Raji (cell line): ENCODE data around the gene ARNT2.

Source experiments
- POLR2A ChIP-seq: IDR thresholded peaks from 2 replicates; pipeline ENCODE4 v1.6.1; 2011; ENCODE audit warnings: low read depth, low read length, control low read depth; ENCODE audit not compliant: insufficient read depth

The ARNT2 gene

GRCh38 chr15:80431635-80432344 lies 27.6 kb downstream of the ARNT2 start:
- TF ChIP-seq POLR2A: no peak

- no peak for TF ChIP-seq POLR2A
Observed at GRCh38 chr15:80432345-80432702, 28.1 kb downstream of the ARNT2 start.

DNA sequence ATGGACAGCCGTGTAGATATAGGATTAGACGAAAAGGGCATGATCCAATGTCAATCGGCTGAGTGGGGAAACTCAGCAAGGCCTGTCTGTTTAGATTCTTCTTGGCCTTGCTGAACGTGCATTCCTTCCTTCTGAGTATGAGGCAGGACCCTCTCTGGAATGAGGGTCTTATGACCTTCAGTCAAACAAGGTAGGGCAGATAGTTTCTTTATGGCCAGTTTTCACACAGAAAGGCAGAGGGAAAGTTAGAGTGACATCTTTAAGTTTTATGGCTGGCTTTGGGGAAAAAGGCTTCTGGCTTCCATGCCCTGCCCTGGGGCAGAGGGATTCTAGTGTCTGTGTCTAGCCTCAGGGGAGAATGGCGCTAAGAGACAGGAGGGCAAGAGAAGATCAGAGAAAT lies 29.7 kb downstream of the ARNT2 start:
- no peak for TF ChIP-seq POLR2A

- TF ChIP-seq POLR2A: no peak
Observed at GRCh38 chr15:80434926-80435720, 30.9 kb downstream of the ARNT2 start.

DNA sequence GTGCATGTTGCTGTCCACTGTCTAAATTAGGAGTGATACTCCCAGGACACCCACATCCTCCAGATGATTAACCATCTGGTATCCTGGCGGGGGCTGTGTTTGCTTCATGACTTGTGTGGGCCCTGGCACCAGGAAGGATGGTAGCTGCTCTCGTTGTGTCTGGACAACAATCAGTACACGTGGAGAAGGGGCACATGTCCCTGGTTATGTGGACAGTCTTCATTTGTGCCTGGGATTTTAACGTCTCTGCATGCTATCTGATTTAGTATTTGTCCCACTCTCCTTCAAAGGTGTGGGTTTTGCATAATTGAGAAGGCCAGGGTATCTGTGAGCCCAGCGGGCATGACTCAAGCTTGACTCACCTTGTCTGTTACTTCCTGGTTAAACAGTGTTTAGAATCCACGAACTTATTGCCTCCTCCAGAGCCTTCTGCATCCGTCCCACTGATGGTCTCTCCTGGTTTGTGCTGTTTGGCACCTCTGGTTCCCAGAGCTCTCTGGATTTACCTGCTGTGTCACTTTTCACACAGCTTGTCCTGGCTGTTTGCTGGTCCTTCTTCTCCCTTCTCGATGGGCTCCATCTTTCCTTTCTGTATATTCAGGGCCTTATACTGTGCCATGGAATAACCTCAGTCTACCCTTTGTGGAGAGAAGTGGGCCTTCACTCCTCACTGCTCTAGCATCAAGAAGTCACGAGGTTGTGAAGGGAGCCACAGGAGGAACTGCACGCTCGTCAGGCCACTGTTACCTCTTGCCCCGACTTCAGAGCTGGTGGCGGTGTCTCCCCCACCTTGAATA lies 32.5 kb downstream of the ARNT2 start:
- no peak for TF ChIP-seq POLR2A

DNA sequence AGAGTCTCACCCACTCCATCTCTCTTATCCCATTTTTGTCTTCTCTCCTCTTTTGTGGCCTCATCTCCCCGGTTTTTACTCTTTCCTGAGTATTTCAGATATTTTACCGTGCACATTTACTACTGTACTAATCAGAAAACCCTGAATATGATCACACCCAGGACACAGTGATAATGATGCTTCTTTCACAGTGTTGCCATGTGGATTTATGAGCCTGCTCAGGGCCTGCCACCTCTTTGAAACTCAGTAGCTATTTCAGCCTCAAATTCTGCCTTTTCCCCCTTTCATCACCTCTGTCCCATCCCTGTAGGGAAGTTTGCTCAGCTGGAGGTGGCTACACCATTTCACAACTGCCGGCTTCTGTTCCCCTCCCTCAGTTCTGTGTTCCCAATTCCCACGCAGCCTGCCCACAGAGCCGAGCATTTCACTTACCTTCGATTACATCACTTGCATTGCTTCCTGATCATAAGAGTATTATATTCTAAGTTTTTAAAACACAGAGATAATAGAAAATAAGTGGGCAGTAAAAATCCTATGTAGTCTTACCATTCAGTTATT lies 33.2 kb downstream of the ARNT2 start:
- TF ChIP-seq POLR2A: no peak

GRCh38 chr15:80439140-80439539 lies 35.0 kb downstream of the ARNT2 start:
- no peak for TF ChIP-seq POLR2A

GRCh38 chr15:80440024-80440423 lies 35.8 kb downstream of the ARNT2 start:
- no peak for TF ChIP-seq POLR2A

DNA sequence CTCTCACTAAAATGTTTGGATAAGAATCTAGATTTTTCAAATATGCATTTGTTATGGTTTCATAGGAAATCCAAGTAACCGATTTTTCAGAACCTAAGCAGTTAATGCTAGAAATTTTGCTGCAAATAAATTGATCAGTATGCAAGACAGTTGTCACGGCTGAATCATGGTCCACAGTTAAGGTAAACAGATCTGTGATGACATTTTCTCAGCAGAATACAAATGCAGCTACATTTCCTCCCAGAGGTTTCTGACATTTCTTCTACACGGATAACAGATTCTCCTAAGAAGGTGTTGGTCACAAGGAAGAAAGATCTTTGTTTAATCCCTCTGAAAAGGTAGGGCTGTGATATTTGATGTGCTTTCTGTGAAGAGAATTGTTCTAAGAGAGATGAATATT lies 36.9 kb downstream of the ARNT2 start:
- TF ChIP-seq POLR2A: no peak

DNA sequence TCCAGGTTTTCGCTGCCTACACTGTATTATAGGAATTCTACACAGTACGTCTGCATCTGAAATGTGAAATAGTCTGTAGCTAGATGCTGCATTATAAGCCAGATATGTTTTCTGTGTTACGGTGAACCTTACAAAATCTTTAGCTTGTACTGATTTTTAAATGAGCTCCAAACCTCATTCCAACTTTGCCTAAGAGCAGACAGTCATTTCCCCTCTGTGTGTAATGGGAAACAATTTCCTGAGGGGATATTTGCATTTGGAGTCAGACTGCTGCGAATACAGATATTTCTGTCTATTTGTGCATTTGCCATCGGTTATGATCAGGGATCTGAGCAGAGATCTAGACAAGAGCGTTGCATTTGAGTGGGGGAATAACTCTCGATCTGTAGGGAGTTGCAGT lies 37.5 kb downstream of the ARNT2 start:
- no peak for TF ChIP-seq POLR2A

GRCh38 chr15:80442728-80443403 lies 38.7 kb downstream of the ARNT2 start:
- no peak for TF ChIP-seq POLR2A

DNA sequence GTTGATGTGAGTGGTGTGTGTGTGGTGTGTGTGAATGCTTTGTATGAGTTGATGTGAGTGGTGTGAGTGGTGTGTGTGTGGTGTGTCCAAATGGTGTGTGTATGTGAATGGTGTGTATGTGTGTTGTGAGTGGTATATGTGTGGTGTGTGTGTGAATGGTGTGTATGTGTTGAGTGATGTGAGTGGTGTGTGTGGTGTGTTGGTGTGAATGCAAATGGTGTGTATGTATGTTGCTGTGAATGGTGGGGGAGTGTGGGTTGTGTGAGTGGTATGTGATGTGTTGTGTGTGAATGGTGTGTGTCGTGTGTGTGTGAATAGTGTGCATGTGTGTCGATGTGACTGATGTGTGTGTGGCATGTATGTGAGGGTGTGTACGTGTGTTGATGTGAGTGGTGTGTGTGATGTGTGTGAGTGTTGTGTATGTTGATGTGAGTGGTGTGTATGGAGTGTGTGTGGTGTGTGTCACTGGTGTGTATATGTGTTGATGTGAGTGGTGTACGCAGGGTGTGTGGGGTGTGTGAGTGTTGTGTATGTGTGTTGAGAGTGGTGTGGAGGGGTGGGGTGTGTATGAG lies 40.6 kb downstream of the ARNT2 start:
- TF ChIP-seq POLR2A: no peak

DNA sequence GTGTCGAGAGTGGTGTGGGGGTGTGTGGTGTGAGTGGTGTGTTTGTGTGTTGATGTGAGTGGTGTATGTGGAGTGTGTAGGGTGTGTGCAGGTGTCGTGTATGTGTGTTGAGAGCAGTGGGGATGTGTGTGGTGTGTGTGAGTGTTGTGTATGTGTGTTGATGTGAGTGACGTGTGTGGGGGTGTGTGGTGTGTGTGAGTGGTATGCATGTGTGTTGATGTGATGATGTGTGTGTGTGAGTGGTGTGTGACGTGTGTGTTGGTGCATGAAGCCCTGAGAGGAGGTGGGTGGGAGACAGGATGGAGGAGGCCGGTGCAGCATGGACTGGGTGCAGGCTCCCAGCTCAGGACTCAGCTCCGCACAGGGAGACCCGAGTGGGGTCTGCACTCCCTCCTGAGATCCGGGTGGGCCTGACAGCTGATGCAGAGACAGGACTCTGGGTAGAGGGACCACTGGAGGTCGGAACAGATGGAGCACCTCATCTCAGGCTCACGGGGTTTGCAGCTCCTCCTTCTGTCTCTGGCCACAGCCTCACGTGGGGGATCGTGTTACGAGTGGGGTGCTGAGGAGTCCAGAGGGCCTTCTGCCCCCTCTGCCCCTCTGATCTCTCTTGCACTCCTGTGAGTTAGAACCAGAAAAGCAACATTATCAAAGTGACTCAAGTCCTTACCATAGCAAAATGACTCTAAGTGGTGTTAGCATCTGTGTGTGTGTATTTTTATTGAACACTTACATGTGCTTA lies 41.3 kb downstream of the ARNT2 start:
- no peak for TF ChIP-seq POLR2A

- no peak for TF ChIP-seq POLR2A
Observed at GRCh38 chr15:80447077-80447476, 42.9 kb downstream of the ARNT2 start.

GRCh38 chr15:80449825-80450224 lies 45.6 kb downstream of the ARNT2 start:
- no peak for TF ChIP-seq POLR2A
